Measurements from ENCODE around the gene ANTXR1.

- TF ChIP-seq CTCF (conservative IDR thresholded peaks at IDR 0.05; ENCODE audit: low read depth, low read length) (no peak), EZH2 (IDR thresholded peaks at IDR 0.05; ENCODE audit: borderline replicate concordance, low read depth, low read length, poor library complexity, severe bottlenecking) (no peak)
These were observed 38.7 kb upstream of the ANTXR1 start, which contains the start of gene GKN1 for GRCh38 chr2:68974251-68974650.

Measured in A673 (cell line).